ENCODE results near the gene IGFALS. TPM values are rescaled to one million over a fixed set of nuclear protein-coding genes. Genes with fewer than 3 reads are reported as not detected.
A peak's percentile ranks its signal among the peaks of the same experiment; 100 is the strongest.

IGFALS gene
- total RNA-seq, 2 donors from 2014 or later, result 0.12 TPM; not detected in 1

GRCh38 chr16:1772362-1772907 lies 21.1 kb downstream of the IGFALS start, which contains the start of gene EME2:
EME2 (plus strand) TSS chr16:1772810; CDS start chr16:1773228, 418 bp downstream.
- Mint-ChIP-seq H3K27me3 (no peaks in the 10 kb centered on the region), H3K4me3 (peak within 1 kb of the TSS; percentile 96), H3K9me3 (no peaks in the 10 kb centered on the region), H3K4me1 (ENCODE audit: low read depth in 2 of 2) (peaks cover 11 to 12% of the 10 kb centered on the region in 2 donors), H3K27ac (peak within 1 kb of the TSS; percentile 94 to 95), H3K36me3 (peaks cover 6% of the 10 kb centered on the region)
- ATAC-seq, result peak; percentile 5 to 37
- DNase-seq (ENCODE audit: low spot score), result no peak

GRCh38 chr16:1771864-1772361 lies 21.6 kb downstream of the IGFALS start:
- Mint-ChIP-seq H3K9me3 (no peaks in the 10 kb centered on the region), H3K4me1 (ENCODE audit: low read depth in 2 of 2) (peaks cover 11 to 12% of the 10 kb centered on the region in 2 donors), H3K36me3 (peaks cover 6% of the 10 kb centered on the region), H3K27me3 (no peaks in the 10 kb centered on the region), H3K4me3 (peak overlapping the region; percentile 96), H3K27ac (peak overlapping the region; percentile 94 to 95)
- DNase-seq (ENCODE audit: low spot score) (no peak), ATAC-seq (no peak)

- peaks cover 11 to 12% of the 10 kb centered on the region in 2 donors for H3K4me1 Mint-ChIP-seq (ENCODE audit: low read depth in 2 of 2)
- no peaks in the 10 kb centered on the region for H3K27me3 Mint-ChIP-seq
- H3K9me3 Mint-ChIP-seq, result no peaks in the 10 kb centered on the region
- H3K36me3 Mint-ChIP-seq, result peaks cover 6% of the 10 kb centered on the region
- H3K27ac Mint-ChIP-seq, result peak within 1 kb of the TSS; percentile 94 to 95
- peak within 1 kb of the TSS; percentile 96 for H3K4me3 Mint-ChIP-seq
- DNase-seq (ENCODE audit: low spot score) (peak; percentile 86), ATAC-seq (peak; percentile 70 to 74)
Observed at GRCh38 chr16:1771188-1771863, 22.2 kb downstream of the IGFALS start, which contains the start of gene NME3. NME3 (minus strand) TSS chr16:1771543; CDS start chr16:1771534, 9 bp downstream.

- DNase-seq (ENCODE audit: low spot score) (peak; percentile 83), ATAC-seq (peak; percentile 41 to 64)
- Mint-ChIP-seq H3K9me3 (no peaks in the 10 kb centered on the region), H3K27ac (peak overlapping the region in 1 of 2 donors; percentile 50), H3K36me3 (peaks cover 6% of the 10 kb centered on the region), H3K4me3 (peak overlapping the region; percentile 96), H3K4me1 (ENCODE audit: low read depth in 2 of 2) (peaks cover 11 to 12% of the 10 kb centered on the region in 2 donors), H3K27me3 (no peaks in the 10 kb centered on the region)
Observed at GRCh38 chr16:1770328-1771187, 22.9 kb downstream of the IGFALS start.

GRCh38 chr16:1769402-1770300 lies 23.9 kb downstream of the IGFALS start:
- Mint-ChIP-seq H3K27ac (peak overlapping the region in 1 of 2 donors; percentile 50), H3K4me1 (ENCODE audit: low read depth in 2 of 2) (peaks cover 11 to 12% of the 10 kb centered on the region in 2 donors)

GRCh38 chr16:1768767-1769401 lies 24.6 kb downstream of the IGFALS start:
- no peak for DNase-seq (ENCODE audit: low spot score)
- Mint-ChIP-seq H3K4me3 (no peak overlapping the region), H3K27me3 (no peaks in the 10 kb centered on the region)

More at GRCh38 chr16:1769402-1770300, 23.9 kb downstream of the IGFALS start:
- DNase-seq (ENCODE audit: low spot score) (no peak), ATAC-seq (no peak)
- Mint-ChIP-seq H3K4me3 (peak overlapping the region; percentile 96), H3K36me3 (peaks cover 6% of the 10 kb centered on the region), H3K9me3 (no peaks in the 10 kb centered on the region), H3K27me3 (no peaks in the 10 kb centered on the region)

GRCh38 chr16:1768061-1768766 lies 25.3 kb downstream of the IGFALS start:
- Mint-ChIP-seq H3K36me3 (peaks cover 6% of the 10 kb centered on the region), H3K27me3 (no peaks in the 10 kb centered on the region), H3K9me3 (no peaks in the 10 kb centered on the region), H3K27ac (no peak overlapping the region), H3K4me3 (no peak overlapping the region), H3K4me1 (ENCODE audit: low read depth in 2 of 2) (peaks cover 11 to 12% of the 10 kb centered on the region in 2 donors)
- ATAC-seq (no peak), DNase-seq (ENCODE audit: low spot score) (no peak)

More at GRCh38 chr16:1768767-1769401, 24.6 kb downstream of the IGFALS start:
- Mint-ChIP-seq H3K9me3 (no peaks in the 10 kb centered on the region), H3K4me1 (ENCODE audit: low read depth in 2 of 2) (peaks cover 11 to 12% of the 10 kb centered on the region in 2 donors), H3K36me3 (peaks cover 6% of the 10 kb centered on the region), H3K27ac (no peak overlapping the region)
- no peak for ATAC-seq

GRCh38 chr16:1767116-1767994 lies 26.1 kb downstream of the IGFALS start:
- H3K9me3 Mint-ChIP-seq, result no peaks in the 10 kb centered on the region
- ATAC-seq (no peak), DNase-seq (ENCODE audit: low spot score) (no peak)
- no peak overlapping the region for H3K4me3 Mint-ChIP-seq
- H3K27me3 Mint-ChIP-seq, result no peaks in the 10 kb centered on the region
- peaks cover 10 to 11% of the 10 kb centered on the region in 2 donors for H3K4me1 Mint-ChIP-seq (ENCODE audit: low read depth in 2 of 2)
- peaks cover 5% of the 10 kb centered on the region for H3K36me3 Mint-ChIP-seq
- H3K27ac Mint-ChIP-seq, result no peak overlapping the region

GRCh38 chr16:1766701-1767100 lies 26.8 kb downstream of the IGFALS start:
- H3K9me3 Mint-ChIP-seq, result no peaks in the 10 kb centered on the region
- ATAC-seq, result no peak
- H3K36me3 Mint-ChIP-seq, result no peaks in the 10 kb centered on the region
- no peak overlapping the region for H3K27ac Mint-ChIP-seq
- H3K27me3 Mint-ChIP-seq, result no peaks in the 10 kb centered on the region
- H3K4me1 Mint-ChIP-seq (ENCODE audit: low read depth in 2 of 2), result peaks cover 3 to 5% of the 10 kb centered on the region in 2 donors
- no peak for DNase-seq (ENCODE audit: low spot score)
- H3K4me3 Mint-ChIP-seq, result no peak overlapping the region

- DNase-seq (ENCODE audit: low spot score), result no peak
- Mint-ChIP-seq H3K27ac (no peak overlapping the region), H3K27me3 (no peaks in the 10 kb centered on the region), H3K4me3 (no peak overlapping the region), H3K36me3 (no peaks in the 10 kb centered on the region), H3K9me3 (no peaks in the 10 kb centered on the region), H3K4me1 (ENCODE audit: low read depth in 2 of 2) (peaks cover 4 to 5% of the 10 kb centered on the region in 2 donors)
- no peak for ATAC-seq
Observed at GRCh38 chr16:1766231-1766630, 27.3 kb downstream of the IGFALS start.

- no peak overlapping the region for H3K4me3 Mint-ChIP-seq
- ATAC-seq, result no peak
- DNase-seq (ENCODE audit: low spot score), result no peak
- peaks cover 4 to 7% of the 10 kb centered on the region in 2 donors for H3K4me1 Mint-ChIP-seq (ENCODE audit: low read depth in 2 of 2)
- no peaks in the 10 kb centered on the region for H3K36me3 Mint-ChIP-seq
- H3K27me3 Mint-ChIP-seq, result no peaks in the 10 kb centered on the region
- H3K9me3 Mint-ChIP-seq, result no peaks in the 10 kb centered on the region
- no peak overlapping the region for H3K27ac Mint-ChIP-seq
Observed at GRCh38 chr16:1765826-1766225, 27.7 kb downstream of the IGFALS start.
